Osteoblast (primary cell): ENCODE data around the gene OPRD1. TPM values are rescaled to one million over a fixed set of nuclear protein-coding genes. Genes with fewer than 3 reads are reported as not detected.

Experiments
- DNase-seq: peaks from one replicate; pipeline ENCODE4 v3.0.0; 2011; ENCODE audit warnings: low spot score, mixed read lengths; ENCODE audit not compliant: insufficient read length; ENCODE audit errors: missing footprints
- H2AFZ ChIP-seq: 2 replicates; pipeline ENCODE4 v1.6.0; 2011; ENCODE audit warnings: mild to moderate bottlenecking, low read length
- H3K27ac ChIP-seq: 2 replicates; pipeline ENCODE4 v1.5.1; 2011; ENCODE audit warnings: mild to moderate bottlenecking, low read depth, low read length, moderate library complexity
- H3K27me3 ChIP-seq: 2 replicates; pipeline ENCODE4 v1.6.0; 2012; ENCODE audit warnings: mild to moderate bottlenecking, control low read depth, inconsistent platforms, low read length, moderate library complexity; ENCODE audit not compliant: insufficient read depth
- H3K36me3 ChIP-seq: 2 replicates; pipeline ENCODE4 v1.5.1; 2011; ENCODE audit warnings: mild to moderate bottlenecking, low read length, control low read depth, moderate library complexity; ENCODE audit not compliant: insufficient read depth
- H3K4me1 ChIP-seq: 2 replicates; pipeline ENCODE4 v1.5.1; 2011; ENCODE audit warnings: mild to moderate bottlenecking, low read length, control low read depth, moderate library complexity; ENCODE audit not compliant: insufficient read depth
- H3K4me2 ChIP-seq: 2 replicates; pipeline ENCODE4 v1.6.0; 2011; ENCODE audit warnings: mild to moderate bottlenecking, low read length; ENCODE audit not compliant: insufficient read depth
- H3K4me3 ChIP-seq: fragments of 200-600 bp; sonication (generic); 3 replicates; pipeline ENCODE4 v1.5.1; 2012; ENCODE audit warnings: mild to moderate bottlenecking, low read length, inconsistent platforms; ENCODE audit not compliant: insufficient read depth
- H3K79me2 ChIP-seq: 2 replicates; pipeline ENCODE4 v1.6.0; 2012; ENCODE audit warnings: mild to moderate bottlenecking, low read length, control low read depth, inconsistent platforms; ENCODE audit not compliant: insufficient read depth
- H3K9me3 ChIP-seq: 2 replicates; pipeline ENCODE4 v1.5.1; 2011; ENCODE audit warnings: low read depth, low read length, control low read depth
- H4K20me1 ChIP-seq: 2 replicates; pipeline ENCODE4 v1.6.0; 2012; ENCODE audit warnings: mild to moderate bottlenecking, low read length, control low read depth; ENCODE audit not compliant: insufficient read depth
- total RNA-seq: library from RNA; depleted of rRNA; stranded (reverse); fragments of >200 nt; gene quantifications from 2 replicates; pipeline ENCODE4 v1.2.3, GENCODE V29; 2012
- TF ChIP-seq, protein P1 (sequence below): IDR thresholded peaks from 2 replicates; pipeline ENCODE4 v1.5.1; 2011; ENCODE audit warnings: mild to moderate bottlenecking, low read depth, low read length, moderate library complexity; ENCODE audit errors: extremely low read depth

OPRD1 gene
- total RNA-seq, 1 donor: not detected

DNA sequence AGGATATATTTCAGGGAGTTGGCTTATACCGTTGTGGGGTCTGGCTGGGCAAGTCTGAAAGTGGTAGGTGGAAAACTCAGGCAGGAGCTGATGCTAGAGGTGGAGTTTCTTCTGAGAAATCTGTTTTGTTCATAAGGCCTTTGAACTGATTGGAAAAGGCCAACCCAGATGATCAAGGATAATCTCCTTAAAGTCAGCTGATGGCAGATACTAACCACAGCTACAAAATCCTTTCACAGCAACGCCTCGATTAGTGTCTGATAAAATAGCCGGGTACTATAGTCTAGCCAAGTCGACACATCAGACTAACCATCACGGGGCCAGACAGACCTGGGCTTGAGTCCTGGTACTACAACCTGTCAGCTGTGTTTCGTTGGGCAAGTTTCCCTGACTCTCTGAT is 21.4 kb downstream of the OPRD1 start:
- Histone ChIP-seq H2AFZ (no peak overlapping the region), H3K79me2 (no peaks in the 10 kb centered on the region), H3K4me3 (no peak overlapping the region), H3K36me3 (no peaks in the 10 kb centered on the region), H4K20me1 (no peaks in the 10 kb centered on the region), H3K27me3 (no peaks in the 10 kb centered on the region), H3K27ac (no peak overlapping the region), H3K4me1 (no peaks in the 10 kb centered on the region), H3K4me2 (no peak overlapping the region), H3K9me3 (no peaks in the 10 kb centered on the region)
- TF ChIP-seq, protein P1, sequence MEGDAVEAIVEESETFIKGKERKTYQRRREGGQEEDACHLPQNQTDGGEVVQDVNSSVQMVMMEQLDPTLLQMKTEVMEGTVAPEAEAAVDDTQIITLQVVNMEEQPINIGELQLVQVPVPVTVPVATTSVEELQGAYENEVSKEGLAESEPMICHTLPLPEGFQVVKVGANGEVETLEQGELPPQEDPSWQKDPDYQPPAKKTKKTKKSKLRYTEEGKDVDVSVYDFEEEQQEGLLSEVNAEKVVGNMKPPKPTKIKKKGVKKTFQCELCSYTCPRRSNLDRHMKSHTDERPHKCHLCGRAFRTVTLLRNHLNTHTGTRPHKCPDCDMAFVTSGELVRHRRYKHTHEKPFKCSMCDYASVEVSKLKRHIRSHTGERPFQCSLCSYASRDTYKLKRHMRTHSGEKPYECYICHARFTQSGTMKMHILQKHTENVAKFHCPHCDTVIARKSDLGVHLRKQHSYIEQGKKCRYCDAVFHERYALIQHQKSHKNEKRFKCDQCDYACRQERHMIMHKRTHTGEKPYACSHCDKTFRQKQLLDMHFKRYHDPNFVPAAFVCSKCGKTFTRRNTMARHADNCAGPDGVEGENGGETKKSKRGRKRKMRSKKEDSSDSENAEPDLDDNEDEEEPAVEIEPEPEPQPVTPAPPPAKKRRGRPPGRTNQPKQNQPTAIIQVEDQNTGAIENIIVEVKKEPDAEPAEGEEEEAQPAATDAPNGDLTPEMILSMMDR: no peak
- peak; percentile 48 for DNase-seq

- no peak overlapping the region for H3K27ac ChIP-seq
- no peaks in the 10 kb centered on the region for H3K4me1 ChIP-seq
- no peak overlapping the region for H3K4me3 ChIP-seq
- no peak overlapping the region for H3K4me2 ChIP-seq
- TF ChIP-seq, protein P1: no peak
- H3K36me3 ChIP-seq: no peaks in the 10 kb centered on the region
- no peaks in the 10 kb centered on the region for H4K20me1 ChIP-seq
- no peaks in the 10 kb centered on the region for H3K9me3 ChIP-seq
- no peaks in the 10 kb centered on the region for H3K79me2 ChIP-seq
- no peak overlapping the region for H2AFZ ChIP-seq
- peaks cover 5% of the 10 kb centered on the region for H3K27me3 ChIP-seq
- peak; percentile 25 for DNase-seq
Observed at GRCh38 chr1:28835237-28835650, 23.3 kb downstream of the OPRD1 start.

- Histone ChIP-seq H3K4me2 (no peak overlapping the region), H3K36me3 (no peaks in the 10 kb centered on the region), H3K27me3 (peaks cover 7% of the 10 kb centered on the region), H3K4me1 (no peaks in the 10 kb centered on the region), H3K4me3 (no peak overlapping the region), H3K79me2 (no peaks in the 10 kb centered on the region), H4K20me1 (no peaks in the 10 kb centered on the region), H3K27ac (no peak overlapping the region), H3K9me3 (no peaks in the 10 kb centered on the region), H2AFZ (no peak overlapping the region)
- TF ChIP-seq, protein P1: no peak
- DNase-seq: no peak
Observed at GRCh38 chr1:28836421-28836956, 24.5 kb downstream of the OPRD1 start.

DNA sequence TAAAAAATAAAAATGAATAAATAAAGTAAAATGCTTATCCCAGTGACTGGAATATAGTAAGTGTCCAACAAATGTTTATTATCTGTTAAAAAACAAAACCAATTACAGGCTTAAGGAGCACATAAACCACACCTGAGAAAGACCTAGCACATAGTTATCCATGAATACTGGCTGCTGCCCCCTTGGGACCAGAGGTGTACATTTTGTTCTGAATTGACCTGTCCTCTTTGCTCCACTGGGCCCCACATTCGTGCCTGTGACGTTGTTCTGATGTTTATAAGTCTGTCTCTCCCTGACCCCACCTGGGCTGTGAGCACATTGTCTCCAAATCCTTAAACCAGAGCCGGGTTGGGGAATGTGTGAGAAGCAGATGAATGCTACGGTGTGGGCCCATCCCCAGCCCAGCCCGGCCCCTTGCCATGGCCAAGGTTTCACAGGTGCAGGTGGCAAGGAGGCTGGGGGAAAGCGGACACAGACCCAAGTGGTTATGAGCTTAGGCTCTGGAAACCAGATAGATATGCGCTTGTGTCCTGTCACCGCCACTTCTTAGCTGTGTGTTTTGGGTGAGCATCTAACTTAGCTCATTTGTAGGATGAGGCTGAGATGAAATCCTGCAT is 29.1 kb downstream of the OPRD1 start:
- no peaks in the 10 kb centered on the region for H3K36me3 ChIP-seq
- H3K4me2 ChIP-seq: no peak overlapping the region
- no peaks in the 10 kb centered on the region for H3K79me2 ChIP-seq
- peak; percentile 30 for DNase-seq
- H3K4me1 ChIP-seq: no peaks in the 10 kb centered on the region
- no peak overlapping the region for H2AFZ ChIP-seq
- no peaks in the 10 kb centered on the region for H3K9me3 ChIP-seq
- no peak overlapping the region for H3K4me3 ChIP-seq
- no peak overlapping the region for H3K27ac ChIP-seq
- no peaks in the 10 kb centered on the region for H4K20me1 ChIP-seq
- peaks cover 7% of the 10 kb centered on the region for H3K27me3 ChIP-seq
- TF ChIP-seq, protein P1: no peak
